Left cardiac atrium (tissue), 4 donors: Measurements from ENCODE around the gene TPT1. TPM values are rescaled to one million over a fixed set of nuclear protein-coding genes. Genes with fewer than 3 reads are reported as not detected.
"Not testable (repeated sequence)": the region's sequence is repeated elsewhere in the genome, so short reads cannot be mapped to it uniquely, and the experiment has no call there.

Experiments used
- ATAC-seq, 2 donors: fragments of 200-7000 bp; cut with Tn5 transposase; one replicate each; pipeline ENCODE4 v1.9.1; 2020; ENCODE audit warnings: mild to moderate bottlenecking in 2 of 2, moderate library complexity in 2 of 2
- DNase-seq: peaks from one replicate; pipeline ENCODE4 v3.0.0-alpha.2; 2020
- intact Hi-C, 2 donors: fragments of 100-400 bp; cut with DNase I; formaldehyde crosslinking; loops; one replicate each; pipeline versions ENCODE4 v1.14.1 to v1.15.1; 2022 to 2023
- long read RNA-seq: library from polyadenylated mRNA; unstranded; transcript quantifications from one replicate; pipeline ENCODE4 v2.0.0, GENCODE V29; 2021
- total RNA-seq, 2 donors: library from RNA; stranded (reverse); fragmentation: NEBNext Ultra II Directional; extraction: Animal tissue kit (Norgen Biotek cat#: 25700); gene quantifications; one replicate each; pipeline ENCODE4 v1.2.1, GENCODE V29; 2021
- donor health status: DM: no; HTN: yes; CAD: no.
- donor health status: DM: no; HTN: yes; CAD: no; lungs with severe emphysema.
- donor health status: DM: yes; HTN: yes; CAD: no.
- donor health status: Dilated cardiomyopathy.

The TPT1 gene
- total RNA-seq = 1,000 to 10,000 TPM; 3,599 to 3,935 TPM
- long read RNA-seq, full-length matches to known transcripts = 411 of 428 reads
- long read RNA-seq, partial matches to known transcripts = 6 of 428 reads
- long read RNA-seq, other reads (novel, unspliced or antisense) = 11 of 428 reads

- peak; percentile 99 for DNase-seq
- peak; percentile 93 for ATAC-seq
- intact Hi-C loops = no loop called here
Measured at GRCh38 chr13:45341034-45341798, at the start of gene TPT1. Gene TPT1, minus strand, starts transcription at chr13:45341183. Its CDS starts 114 bp downstream, at chr13:45341069.

GRCh38 chr13:45390348-45390747, 49.4 kb upstream of the TPT1 start:
- ATAC-seq = peak in 1 of 2 donors; percentile 10
- intact Hi-C loops, DNase-seq: not testable (repeated sequence)

GRCh38 chr13:45388664-45389063, 47.7 kb upstream of the TPT1 start:
- no peak for ATAC-seq
- no peak for DNase-seq
- intact Hi-C loops = no loop called here

GRCh38 chr13:45386892-45387575, 46.1 kb upstream of the TPT1 start:
- ATAC-seq, DNase-seq: not testable (repeated sequence)

GRCh38 chr13:45385907-45386553, 45.0 kb upstream of the TPT1 start:
- peak; percentile 34 to 65 for ATAC-seq
- no peak for DNase-seq
- intact Hi-C loops = no loop called here

More at GRCh38 chr13:45386892-45387575, 46.1 kb upstream of the TPT1 start:
- intact Hi-C loops = not testable (repeated sequence)

- DNase-seq (no peak), ATAC-seq (peak; percentile 38 to 60)
- intact Hi-C loops = no loop called here
Measured at GRCh38 chr13:45385320-45385719, 44.3 kb upstream of the TPT1 start.

GRCh38 chr13:45384474-45385174, 43.6 kb upstream of the TPT1 start:
- ATAC-seq (no peak), DNase-seq (no peak)
- intact Hi-C loops = no loop called here

- intact Hi-C loops, ATAC-seq, DNase-seq: not testable (repeated sequence)
Measured at GRCh38 chr13:45382739-45383138, 41.8 kb upstream of the TPT1 start.

GRCh38 chr13:45381196-45381595, 40.2 kb upstream of the TPT1 start:
- no peak for DNase-seq
- intact Hi-C loops = no loop called here
- ATAC-seq = no peak

- DNase-seq, ATAC-seq, intact Hi-C loops: not testable (repeated sequence)
Measured at GRCh38 chr13:45380708-45381107, 39.7 kb upstream of the TPT1 start.

GRCh38 chr13:45379516-45379915, 38.5 kb upstream of the TPT1 start:
- ATAC-seq, intact Hi-C loops, DNase-seq: not testable (repeated sequence)

GRCh38 chr13:45378786-45379185, 37.8 kb upstream of the TPT1 start:
- intact Hi-C loops, DNase-seq, ATAC-seq: not testable (repeated sequence)

- ATAC-seq, DNase-seq, intact Hi-C loops: not testable (repeated sequence)
Measured at GRCh38 chr13:45377314-45377713, 36.3 kb upstream of the TPT1 start.

- DNase-seq, intact Hi-C loops, ATAC-seq: not testable (repeated sequence)
Measured at GRCh38 chr13:45376651-45377050, 35.7 kb upstream of the TPT1 start.

- no peak for ATAC-seq
- DNase-seq = no peak
- intact Hi-C loops = loop anchor here in 1 of 2 donors (5.0 kb wide), 2 partner anchors 87 to 112 kb away; partner anchors contain the start of gene COG3
Measured at GRCh38 chr13:45374917-45375316, 33.9 kb upstream of the TPT1 start.

- ATAC-seq = no peak
- intact Hi-C loops = loop anchor here in 1 of 2 donors (5.0 kb wide), 2 partner anchors 89 to 114 kb away; partner anchors contain the start of gene COG3
- DNase-seq = no peak
Measured at GRCh38 chr13:45373162-45373547, 32.2 kb upstream of the TPT1 start.

GRCh38 chr13:45372189-45373161, 31.5 kb upstream of the TPT1 start:
- ATAC-seq (no peak), DNase-seq (no peak)
- intact Hi-C loops = loop anchor here in 1 of 2 donors (5.0 kb wide), 2 partner anchors 90 to 115 kb away; partner anchors contain the start of gene COG3
